Endothelial cell of umbilical vein (primary cell): ENCODE measurements around the gene P4HB. TPM values are rescaled to one million over a fixed set of nuclear protein-coding genes. Genes with fewer than 3 reads are reported as not detected.

Source experiments
- BruUV-seq: library from RNA; stranded (reverse); fragments of 400-500 nt; replicated peaks from 2 replicates; lab custom pipeline; 2021; lab: Mats Ljungman, UMichigan
- CTCF ChIA-PET: fragments of 300-600, 350-600 bp; sonication (Branson Sonifier 250); formaldehyde crosslinking; loops from one replicate; lab custom pipeline; 2021; ENCODE audit warnings: antibody characterized with exemption, inconsistent platforms; lab: Charles Lee
- POLR2A ChIA-PET: fragments of 300-600, 350-600 bp; sonication (Branson Sonifier 250); formaldehyde crosslinking; loops from one replicate; lab custom pipeline; 2021; ENCODE audit warnings: antibody characterized with exemption, inconsistent platforms; lab: Charles Lee
- DNase-seq: peaks from one replicate; pipeline ENCODE4 v3.0.0-alpha.2; 2011; ENCODE audit warnings: low read depth, low spot score
- FAIRE-seq: peaks from 2 replicates; lab custom pipeline; 2011; peaks lifted over from hg19 to GRCh38; lab: Jason Lieb, UNC
- H2AFZ ChIP-seq: 2 replicates; pipeline ENCODE4 v1.6.0; 2012; ENCODE audit warnings: low read depth, low read length, control low read depth, inconsistent platforms
- H3K27ac ChIP-seq: 2 replicates; pipeline ENCODE4 v1.5.1; 2011; ENCODE audit warnings: low read depth, mild to moderate bottlenecking, control low read depth, low read length, moderate library complexity; ENCODE audit not compliant: insufficient read depth
- H3K27me3 ChIP-seq, 2 experiments: 2 replicates each; pipeline versions ENCODE4 v1.6.0 to v1.6.1; 2011; ENCODE audit warnings: low read length in 2 of 2, mixed read lengths in 1 of 2; ENCODE audit not compliant: control insufficient read depth in 2 of 2, insufficient read depth in 2 of 2
- H3K36me3 ChIP-seq, 2 experiments: 2 replicates in 1 of 2; 3 replicates in 1 of 2; pipeline ENCODE4 v1.5.1; 2011; ENCODE audit warnings: low read length in 2 of 2, mild to moderate bottlenecking in 1 of 2, moderate library complexity in 1 of 2; ENCODE audit not compliant: control insufficient read depth in 2 of 2, insufficient read depth in 2 of 2; ENCODE audit errors: extremely low read depth in 1 of 2
- H3K4me1 ChIP-seq: 3 replicates; pipeline ENCODE4 v1.5.1; 2011; ENCODE audit warnings: mild to moderate bottlenecking, low read length; ENCODE audit not compliant: control insufficient read depth, insufficient read depth; ENCODE audit errors: extremely low read depth
- H3K4me2 ChIP-seq: 2 replicates; pipeline ENCODE4 v1.6.1; 2011; ENCODE audit warnings: low read length, control low read depth, mixed read lengths; ENCODE audit not compliant: insufficient read depth
- H3K4me3 ChIP-seq, 3 experiments: fragments of 200-600 bp in 1 of 3; sonication (generic), shearing (Covaris generic) in 1 of 3; replicated peaks in 1 of 3; 2 replicates each; pipeline ENCODE4 v1.5.1; 2011 to 2016; ENCODE audit warnings: control low read depth in 3 of 3, low read length in 3 of 3, mild to moderate bottlenecking in 2 of 3, inconsistent platforms in 1 of 3, low read depth in 1 of 3, moderate library complexity in 1 of 3; ENCODE audit not compliant: insufficient read depth in 1 of 3
- H3K79me2 ChIP-seq: 2 replicates; pipeline ENCODE4 v1.6.0; 2012; ENCODE audit warnings: low read length, inconsistent platforms; ENCODE audit not compliant: control insufficient read depth, insufficient read depth
- H3K9ac ChIP-seq: replicated peaks from 2 replicates; pipeline ENCODE3; 2011; ENCODE audit warnings: low read length, control low read depth; ENCODE audit not compliant: insufficient read depth; ENCODE audit errors: extremely low read depth
- H3K9me1 ChIP-seq: replicated peaks from 3 replicates; pipeline ENCODE4 v1.6.0; 2011; ENCODE audit warnings: mild to moderate bottlenecking, low read length; ENCODE audit not compliant: control insufficient read depth, insufficient read depth; ENCODE audit errors: extremely low read depth
- H3K9me3 ChIP-seq: replicated peaks from 2 replicates; pipeline ENCODE4 v1.5.1; 2012; ENCODE audit warnings: low read length, inconsistent platforms; ENCODE audit not compliant: control insufficient read depth, insufficient read depth
- H4K20me1 ChIP-seq: replicated peaks from 2 replicates; pipeline ENCODE3; 2011; ENCODE audit warnings: mild to moderate bottlenecking, low read length; ENCODE audit not compliant: control insufficient read depth, insufficient read depth; ENCODE audit errors: extremely low read depth
- CTCF ChIP-seq, 2 donors: IDR thresholded peaks; 1 replicate in 1 of 2; 2 replicates in 1 of 2; pipeline ENCODE4 v1.5.1; 2011; ENCODE audit warnings: low read length in 2 of 2, mild to moderate bottlenecking in 2 of 2, moderate library complexity in 2 of 2, control low read depth in 1 of 2, inconsistent platforms in 1 of 2, low read depth in 1 of 2; ENCODE audit not compliant: insufficient read depth in 1 of 2; ENCODE audit errors: extremely low read depth in 1 of 2
- EZH2 ChIP-seq: IDR thresholded peaks from 2 replicates; pipeline ENCODE4 v1.6.1; 2012; ENCODE audit warnings: borderline replicate concordance, low read depth, mild to moderate bottlenecking, moderate library complexity, low read length, inconsistent platforms; ENCODE audit not compliant: severe bottlenecking
- FOS ChIP-seq: IDR thresholded peaks from 2 replicates; pipeline ENCODE4 v1.6.1; 2011; ENCODE audit warnings: mild to moderate bottlenecking, low read length, moderate library complexity, borderline replicate concordance; ENCODE audit not compliant: insufficient read depth
- GATA2 ChIP-seq: IDR thresholded peaks from 2 replicates; pipeline ENCODE4 v1.7.0; 2011; ENCODE audit warnings: low read depth, mild to moderate bottlenecking, moderate library complexity, mixed read lengths, low read length; ENCODE audit not compliant: insufficient read length, insufficient read depth
- JUN ChIP-seq: IDR thresholded peaks from 2 replicates; pipeline ENCODE4 v1.6.1; 2011; ENCODE audit warnings: borderline replicate concordance, low read depth; ENCODE audit not compliant: insufficient read length, insufficient read depth
- MAX ChIP-seq: IDR thresholded peaks from 2 replicates; pipeline ENCODE4 v1.6.1; 2011; ENCODE audit not compliant: insufficient read depth, insufficient read length
- MYC ChIP-seq: IDR thresholded peaks from one replicate; pipeline ENCODE4 v1.6.1; 2011; ENCODE audit warnings: mild to moderate bottlenecking, low read depth, low read length
- POLR2A ChIP-seq: IDR thresholded peaks from 2 replicates; pipeline ENCODE4 v1.6.1; 2012; ENCODE audit warnings: low read depth, mild to moderate bottlenecking, control low read depth, low read length
- POLR2AphosphoS5 ChIP-seq: IDR thresholded peaks from 2 replicates; pipeline ENCODE4 v1.6.1; 2012; ENCODE audit warnings: low read depth, mild to moderate bottlenecking, control low read depth, low read length, moderate library complexity; ENCODE audit not compliant: insufficient read depth
- dilution Hi-C: fragments of 300-500 bp; cut with MboI; formaldehyde crosslinking; loops from one replicate; pipeline ENCODE4 v1.15.0; 2019; ENCODE audit warnings: low sequenced_read_pairs; ENCODE audit not compliant: extremely low pct_ligation_motif_present
- intact Hi-C: fragments of 100-400 bp; cut with micrococcal nuclease; formaldehyde crosslinking; loops from one replicate; pipeline ENCODE4 v1.10.0; 2022
- polyA plus RNA-seq, 4 experiments: library from polyadenylated mRNA; depleted of rRNA in 3 of 4; stranded (reverse) in 3 of 4; unstranded in 1 of 4; fragments of >200 nt; gene quantifications; 2 replicates each; pipeline versions ENCODE4 v1.2.1 to v1.2.3, GENCODE V29; 2011 to 2012; ENCODE audit warnings: missing spikeins in 1 of 4
- total RNA-seq: library from RNA; stranded (reverse); gene quantifications from 2 replicates; pipeline ENCODE4 v1.2.3, GENCODE V29; 2021

Gene P4HB
- total and polyA plus RNA-seq, 2 donors (not counting 3 experiments of a cell fraction or from before 2014, with no cell fraction given), result 201 to 988 TPM

GRCh38 chr17:81898029-81898866 is 37.9 kb upstream of the P4HB start:
- Histone ChIP-seq H3K9ac (no peak overlapping the region), H3K4me1 (peaks cover 3% of the 10 kb centered on the region), H3K4me3 (no peak overlapping the region), H3K36me3 (peaks cover 7 to 9% of the 10 kb centered on the region in 2 experiments), H4K20me1 (no peaks in the 10 kb centered on the region), H3K27me3 (no peaks in the 10 kb centered on the region), H3K9me1 (no peaks in the 10 kb centered on the region), H3K27ac (no peak overlapping the region), H3K79me2 (no peaks in the 10 kb centered on the region), H3K9me3 (no peaks in the 10 kb centered on the region), H2AFZ (no peak overlapping the region), H3K4me2 (no peak overlapping the region)
- dilution Hi-C loops, result no loop called here
- intact Hi-C loops, result no loop called here
- ChIA-PET POLR2A (no interaction called here), CTCF (no interaction called here)
- FAIRE-seq, result peak; percentile 24
- TF ChIP-seq GATA2 (no peak), MAX (no peak), MYC (no peak), CTCF (IDR thresholded peaks at IDR 0.05; ENCODE audit: extremely low read depth in 1 of 2, insufficient read depth in 1 of 2, low read depth in 1 of 2, low read length in 2 of 2) (no peak), FOS (no peak), EZH2 (no peak), JUN (no peak), POLR2AphosphoS5 (no peak), POLR2A (no peak)
- DNase-seq, result no peak
- BruUV-seq, result no TSS peak
